Osteocyte (in vitro differentiated cells): ENCODE data around the gene RAD51B. TPM values are rescaled to one million over a fixed set of nuclear protein-coding genes. Genes with fewer than 3 reads are reported as not detected.

Source experiments
- DNase-seq: peaks from one replicate; pipeline ENCODE4 v3.0.0; 2021; ENCODE audit warnings: mixed read lengths; ENCODE audit not compliant: unreplicated experiment; ENCODE audit errors: extremely low spot score
- H3K27ac Mint-ChIP-seq: one replicate; pipeline ENCODE4 v1.8.0; 2021; ENCODE audit warnings: mild to moderate bottlenecking, mixed read lengths; ENCODE audit not compliant: unreplicated experiment
- H3K27me3 Mint-ChIP-seq: one replicate; pipeline ENCODE4 v1.8.0; 2021; ENCODE audit warnings: mixed read lengths; ENCODE audit not compliant: unreplicated experiment
- H3K36me3 Mint-ChIP-seq: one replicate; pipeline ENCODE4 v1.8.0; 2021; ENCODE audit warnings: mixed read lengths; ENCODE audit not compliant: unreplicated experiment
- H3K4me1 Mint-ChIP-seq: one replicate; pipeline ENCODE4 v1.8.0; 2021; ENCODE audit warnings: mixed read lengths; ENCODE audit not compliant: unreplicated experiment
- H3K4me3 Mint-ChIP-seq: one replicate; pipeline ENCODE4 v1.8.0; 2021; ENCODE audit warnings: mild to moderate bottlenecking, moderate library complexity, mixed read lengths; ENCODE audit not compliant: unreplicated experiment
- H3K9me3 Mint-ChIP-seq: one replicate; pipeline ENCODE4 v1.8.0; 2021; ENCODE audit warnings: mixed read lengths; ENCODE audit not compliant: unreplicated experiment
- total RNA-seq: library from RNA; stranded (reverse); gene quantifications from 2 replicates; pipeline ENCODE4 v1.2.1, GENCODE V29; 2021
- TF ChIP-seq, protein P1 (sequence below): fragments of 200-600 bp; sonication (generic); IDR thresholded peaks from 2 replicates; pipeline ENCODE4 v1.5.0; 2021; ENCODE audit warnings: antibody characterized with exemption, mild to moderate bottlenecking, moderate library complexity

RAD51B gene
- total RNA-seq, 1 donor from 2014 or later: 12.7 TPM

DNA sequence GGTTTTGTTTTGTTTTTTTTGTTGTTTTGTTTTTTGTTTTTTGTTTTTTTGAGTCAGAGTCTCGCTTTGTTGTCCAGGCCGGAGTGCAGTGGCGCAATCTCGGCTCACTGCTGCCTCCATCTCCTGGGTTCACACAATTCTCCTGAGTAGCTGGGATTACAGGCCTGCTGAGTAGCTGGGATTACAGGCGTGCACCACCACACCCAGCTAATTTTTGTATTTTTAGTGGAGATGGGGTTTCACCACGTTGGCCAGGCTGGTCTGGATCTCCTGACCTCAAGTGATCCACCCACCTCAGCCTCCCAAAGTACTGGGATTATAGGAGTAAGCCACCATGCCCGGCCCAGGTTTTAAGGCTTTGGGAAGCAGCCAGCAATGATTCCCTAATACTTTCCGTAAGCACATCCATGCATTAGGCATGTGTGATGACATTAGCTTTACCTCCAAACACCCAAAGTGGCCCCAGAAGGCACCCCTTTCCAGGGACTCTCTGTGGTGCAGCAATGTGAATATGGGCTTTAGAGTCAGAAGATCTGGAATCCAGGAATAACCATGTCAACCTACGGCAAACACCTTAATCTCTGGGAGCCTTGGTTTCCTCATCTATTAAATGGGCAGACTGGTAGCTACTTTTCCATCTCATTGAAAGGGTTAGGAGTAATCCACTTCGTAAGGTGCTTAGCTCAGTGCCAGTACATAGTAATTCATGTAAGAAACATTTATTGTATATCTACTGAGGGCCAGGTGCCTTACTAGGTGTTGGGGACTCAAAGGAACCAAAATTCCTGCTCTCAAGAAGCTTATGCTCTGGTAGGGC lies 820.4 kb downstream of the RAD51B start:
- Mint-ChIP-seq H3K9me3 (peaks cover 12% of the 10 kb centered on the region), H3K27me3 (no peaks in the 10 kb centered on the region), H3K4me1 (no peaks in the 10 kb centered on the region), H3K4me3 (no peak overlapping the region), H3K27ac (no peak overlapping the region), H3K36me3 (peaks cover 7% of the 10 kb centered on the region)
- TF ChIP-seq, protein P1, sequence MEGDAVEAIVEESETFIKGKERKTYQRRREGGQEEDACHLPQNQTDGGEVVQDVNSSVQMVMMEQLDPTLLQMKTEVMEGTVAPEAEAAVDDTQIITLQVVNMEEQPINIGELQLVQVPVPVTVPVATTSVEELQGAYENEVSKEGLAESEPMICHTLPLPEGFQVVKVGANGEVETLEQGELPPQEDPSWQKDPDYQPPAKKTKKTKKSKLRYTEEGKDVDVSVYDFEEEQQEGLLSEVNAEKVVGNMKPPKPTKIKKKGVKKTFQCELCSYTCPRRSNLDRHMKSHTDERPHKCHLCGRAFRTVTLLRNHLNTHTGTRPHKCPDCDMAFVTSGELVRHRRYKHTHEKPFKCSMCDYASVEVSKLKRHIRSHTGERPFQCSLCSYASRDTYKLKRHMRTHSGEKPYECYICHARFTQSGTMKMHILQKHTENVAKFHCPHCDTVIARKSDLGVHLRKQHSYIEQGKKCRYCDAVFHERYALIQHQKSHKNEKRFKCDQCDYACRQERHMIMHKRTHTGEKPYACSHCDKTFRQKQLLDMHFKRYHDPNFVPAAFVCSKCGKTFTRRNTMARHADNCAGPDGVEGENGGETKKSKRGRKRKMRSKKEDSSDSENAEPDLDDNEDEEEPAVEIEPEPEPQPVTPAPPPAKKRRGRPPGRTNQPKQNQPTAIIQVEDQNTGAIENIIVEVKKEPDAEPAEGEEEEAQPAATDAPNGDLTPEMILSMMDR: no peak
- DNase-seq: peak; percentile 46

DNA sequence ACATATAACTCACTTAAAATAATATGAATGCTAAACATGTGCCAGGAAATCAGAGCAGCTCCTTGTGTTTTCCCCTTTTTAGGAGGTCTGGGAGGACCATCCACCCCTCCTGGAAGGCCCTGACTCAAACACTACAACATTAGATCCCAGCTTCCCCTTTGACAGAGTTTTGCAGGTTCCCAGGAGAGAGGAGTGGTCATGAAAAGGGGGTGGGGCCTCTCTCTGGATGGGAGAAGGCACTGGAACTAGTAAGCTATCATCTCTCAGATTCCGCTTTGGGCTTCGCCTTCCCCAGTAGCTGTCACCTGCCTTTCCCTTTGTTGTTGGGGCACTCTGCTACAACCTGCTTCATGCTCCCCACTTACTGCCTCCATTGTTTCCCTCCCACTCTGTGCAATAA lies 824.1 kb downstream of the RAD51B start:
- DNase-seq: no peak
- TF ChIP-seq, protein P1: no peak
- Mint-ChIP-seq H3K36me3 (peaks cover 7% of the 10 kb centered on the region), H3K27ac (no peak overlapping the region), H3K9me3 (peaks cover 12% of the 10 kb centered on the region), H3K4me3 (no peak overlapping the region), H3K27me3 (no peaks in the 10 kb centered on the region), H3K4me1 (peaks cover 10% of the 10 kb centered on the region)

DNA sequence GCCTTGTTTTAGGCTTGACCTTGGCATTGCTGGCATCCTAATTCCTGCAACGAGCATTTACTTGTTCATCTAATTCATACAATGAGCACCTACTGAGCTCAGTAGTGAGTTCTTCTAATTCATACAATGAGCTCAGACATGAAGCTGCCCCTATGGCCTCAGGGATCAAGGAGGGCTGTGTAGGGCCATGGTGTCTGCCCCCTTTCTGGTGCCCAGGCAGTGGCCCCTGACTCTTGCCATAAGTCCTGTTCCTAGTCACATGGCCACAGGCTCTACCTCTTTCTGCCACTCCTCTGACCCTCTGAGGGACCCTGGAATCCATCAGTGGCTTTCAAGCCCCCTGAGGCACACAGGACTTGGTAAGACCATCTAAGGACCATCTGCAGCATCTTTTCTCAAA lies 824.5 kb downstream of the RAD51B start:
- no peak overlapping the region for H3K27ac Mint-ChIP-seq
- H3K4me3 Mint-ChIP-seq: no peak overlapping the region
- TF ChIP-seq, protein P1: no peak

DNA sequence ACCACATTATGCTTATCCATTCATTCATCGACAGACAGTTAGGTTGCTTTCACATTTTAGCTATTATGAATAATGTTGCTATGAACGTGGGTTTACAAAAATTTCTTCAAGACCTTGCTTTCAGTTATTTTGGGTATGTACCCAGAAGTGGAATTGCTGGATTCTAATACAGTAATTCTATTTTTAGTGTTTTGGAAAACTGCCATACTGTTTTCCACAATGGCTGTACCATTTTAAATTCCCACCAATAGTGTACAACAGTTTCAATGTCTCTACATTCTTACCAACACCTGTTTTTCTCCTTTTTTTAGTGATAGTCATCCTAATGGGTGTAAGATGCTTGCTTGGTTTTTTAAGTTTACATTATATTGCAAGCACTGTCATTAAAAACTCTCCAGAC lies 825.8 kb downstream of the RAD51B start:
- Mint-ChIP-seq H3K4me1 (peaks cover 10% of the 10 kb centered on the region), H3K9me3 (peaks cover 11% of the 10 kb centered on the region), H3K27ac (no peak overlapping the region), H3K4me3 (no peak overlapping the region), H3K27me3 (no peaks in the 10 kb centered on the region), H3K36me3 (peaks cover 7% of the 10 kb centered on the region)
- DNase-seq: no peak
- TF ChIP-seq, protein P1: no peak

More for the DNA sequence above, 824.5 kb downstream of the RAD51B start:
- no peaks in the 10 kb centered on the region for H3K27me3 Mint-ChIP-seq
- peaks cover 10% of the 10 kb centered on the region for H3K4me1 Mint-ChIP-seq
- peaks cover 7% of the 10 kb centered on the region for H3K36me3 Mint-ChIP-seq
- H3K9me3 Mint-ChIP-seq: peaks cover 12% of the 10 kb centered on the region
- DNase-seq: no peak

DNA sequence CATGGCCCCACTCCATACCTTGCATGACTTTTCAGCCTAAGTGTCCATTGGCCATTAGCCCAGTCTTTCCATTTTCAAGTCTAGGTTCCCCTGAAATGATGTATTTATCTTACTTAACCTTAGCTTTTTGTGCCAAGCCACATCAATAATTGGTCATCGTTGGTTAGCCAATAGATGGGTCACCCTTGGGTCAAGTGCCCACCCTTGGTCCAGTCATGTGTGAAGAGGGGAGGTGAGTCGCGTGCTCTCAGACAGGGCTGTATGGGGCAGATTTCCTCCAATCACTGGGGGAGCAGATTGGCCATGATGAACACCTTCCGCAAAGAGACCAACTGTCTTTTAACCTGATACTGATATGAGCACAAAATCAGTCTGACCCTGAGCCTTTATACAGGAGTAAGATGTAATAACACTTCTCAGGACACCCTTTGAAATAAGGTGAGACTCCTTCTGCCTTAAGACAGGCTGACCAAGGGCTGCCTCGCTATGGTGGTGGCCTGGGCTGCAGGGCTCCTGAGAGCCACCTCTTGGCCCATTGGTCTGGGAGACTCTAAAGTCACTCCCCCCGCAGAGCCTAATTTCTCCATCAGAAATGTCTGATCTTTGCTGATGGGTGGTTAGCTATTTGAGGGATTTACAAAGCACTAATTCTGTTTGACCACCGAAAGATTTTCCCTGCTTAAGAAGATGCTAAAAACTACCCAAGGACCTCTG lies 830.1 kb downstream of the RAD51B start:
- no peaks in the 10 kb centered on the region for H3K9me3 Mint-ChIP-seq
- H3K27ac Mint-ChIP-seq: no peak overlapping the region
- H3K27me3 Mint-ChIP-seq: no peaks in the 10 kb centered on the region
- H3K36me3 Mint-ChIP-seq: no peaks in the 10 kb centered on the region
- DNase-seq: peak; percentile 59
- peaks cover 10% of the 10 kb centered on the region for H3K4me1 Mint-ChIP-seq
- no peak overlapping the region for H3K4me3 Mint-ChIP-seq
- TF ChIP-seq, protein P1: no peak
